ENCODE measurements around the gene CC2D2A.
"Not testable (repeated sequence)": the region's sequence is repeated elsewhere in the genome, so short reads cannot be mapped to it uniquely, and the experiment has no call there.

CC2D2A gene

GRCh38 chr4:15516494-15516893 lies 46.8 kb downstream of the CC2D2A start:
- DNase-seq (ENCODE audit: low spot score) (no peak), ATAC-seq (ENCODE audit: low read depth) (no peak)
- H3K4me1 ChIP-seq (ENCODE audit: insufficient read depth, poor library complexity, severe bottlenecking): no peaks in the 10 kb centered on the region
- peaks cover 10% of the 10 kb centered on the region; the same call in 1 of the 2 replicates for H3K36me3 ChIP-seq (ENCODE audit: low read depth)
- peaks cover 2% of the 10 kb centered on the region for H3K9me3 ChIP-seq (ENCODE audit: severe bottlenecking)
- no peak overlapping the region for H3K4me3 ChIP-seq (ENCODE audit: severe bottlenecking)
- H3K27me3 ChIP-seq (ENCODE audit: insufficient read depth, poor library complexity, severe bottlenecking): no peaks in the 10 kb centered on the region
- TF ChIP-seq CTCF (IDR thresholded peaks at IDR 0.05; ENCODE audit: poor library complexity, severe bottlenecking): no peak
- no peak overlapping the region for H3K27ac ChIP-seq (ENCODE audit: poor library complexity, severe bottlenecking)

- DNase-seq (ENCODE audit: low spot score); H3K4me1 ChIP-seq (ENCODE audit: insufficient read depth, poor library complexity, severe bottlenecking); H3K36me3 ChIP-seq (ENCODE audit: low read depth); H3K9me3 ChIP-seq (ENCODE audit: severe bottlenecking); H3K4me3 ChIP-seq (ENCODE audit: severe bottlenecking); ATAC-seq (ENCODE audit: low read depth); H3K27me3 ChIP-seq (ENCODE audit: insufficient read depth, poor library complexity, severe bottlenecking); H3K27ac ChIP-seq (ENCODE audit: poor library complexity, severe bottlenecking): not testable (repeated sequence)
Measured at GRCh38 chr4:15517681-15518080, 48.0 kb downstream of the CC2D2A start.

GRCh38 chr4:15521442-15522039 lies 51.9 kb downstream of the CC2D2A start:
- no peak for TF ChIP-seq CTCF (IDR thresholded peaks at IDR 0.05; ENCODE audit: poor library complexity, severe bottlenecking)
- no peak overlapping the region for H3K4me3 ChIP-seq (ENCODE audit: severe bottlenecking)
- peaks cover 7% of the 10 kb centered on the region; the same call in 1 of the 2 replicates for H3K36me3 ChIP-seq (ENCODE audit: low read depth)
- H3K9me3 ChIP-seq (ENCODE audit: severe bottlenecking): peaks cover 2% of the 10 kb centered on the region
- no peaks in the 10 kb centered on the region for H3K27me3 ChIP-seq (ENCODE audit: insufficient read depth, poor library complexity, severe bottlenecking)
- H3K27ac ChIP-seq (ENCODE audit: poor library complexity, severe bottlenecking): no peak overlapping the region
- ATAC-seq (ENCODE audit: low read depth) (no peak), DNase-seq (ENCODE audit: low spot score) (no peak)
- peaks cover 11% of the 10 kb centered on the region for H3K4me1 ChIP-seq (ENCODE audit: insufficient read depth, poor library complexity, severe bottlenecking)

GRCh38 chr4:15525080-15525479 lies 55.4 kb downstream of the CC2D2A start:
- H3K27me3 ChIP-seq (ENCODE audit: insufficient read depth, poor library complexity, severe bottlenecking): no peaks in the 10 kb centered on the region
- 0 out of 2 replicates have a peak, but pooled peaks cover 6% of the 10 kb centered on the region for H3K36me3 ChIP-seq (ENCODE audit: low read depth)
- H3K4me3 ChIP-seq (ENCODE audit: severe bottlenecking): no peak overlapping the region
- peak overlapping the region; percentile 58 for H3K27ac ChIP-seq (ENCODE audit: poor library complexity, severe bottlenecking)
- H3K4me1 ChIP-seq (ENCODE audit: insufficient read depth, poor library complexity, severe bottlenecking): peaks cover 11% of the 10 kb centered on the region
- DNase-seq (ENCODE audit: low spot score) (no peak), ATAC-seq (ENCODE audit: low read depth) (peak; percentile 100)
- peaks cover 2% of the 10 kb centered on the region for H3K9me3 ChIP-seq (ENCODE audit: severe bottlenecking)
- TF ChIP-seq CTCF (IDR thresholded peaks at IDR 0.05; ENCODE audit: poor library complexity, severe bottlenecking): no peak

GRCh38 chr4:15526924-15527592 lies 57.4 kb downstream of the CC2D2A start:
- no peaks in the 10 kb centered on the region for H3K27me3 ChIP-seq (ENCODE audit: insufficient read depth, poor library complexity, severe bottlenecking)
- no peak for TF ChIP-seq CTCF (IDR thresholded peaks at IDR 0.05; ENCODE audit: poor library complexity, severe bottlenecking)

More at GRCh38 chr4:15526924-15527592, 57.4 kb downstream of the CC2D2A start:
- no peak for ATAC-seq (ENCODE audit: low read depth)
- H3K36me3 ChIP-seq (ENCODE audit: low read depth): 0 out of 2 replicates have a peak, but pooled peaks cover 6% of the 10 kb centered on the region
- no peak overlapping the region for H3K4me3 ChIP-seq (ENCODE audit: severe bottlenecking)
- DNase-seq (ENCODE audit: low spot score): no peak
- H3K4me1 ChIP-seq (ENCODE audit: insufficient read depth, poor library complexity, severe bottlenecking): peaks cover 11% of the 10 kb centered on the region
- no peaks in the 10 kb centered on the region for H3K9me3 ChIP-seq (ENCODE audit: severe bottlenecking)
- H3K27ac ChIP-seq (ENCODE audit: poor library complexity, severe bottlenecking): no peak overlapping the region

Measured in RWPE2 (cell line).